Ishikawa (cell line): ENCODE measurements around the gene TUBGCP5.

ENCODE experiments used
- CEBPB ChIP-seq: IDR thresholded peaks from 2 replicates; pipeline ENCODE4 v1.6.1; 2012
- CREB1 ChIP-seq: IDR thresholded peaks from 2 replicates; pipeline ENCODE4 v1.6.1; 2012; ENCODE audit warnings: low read depth
- EGR1 ChIP-seq: IDR thresholded peaks from 2 replicates; pipeline ENCODE4 v1.6.1; 2012
- EP300 ChIP-seq: IDR thresholded peaks from 2 replicates; pipeline ENCODE4 v1.6.1; 2012; ENCODE audit warnings: borderline replicate concordance
- FOXM1 ChIP-seq: IDR thresholded peaks from 2 replicates; pipeline ENCODE4 v1.6.1; 2012; ENCODE audit warnings: low read depth, borderline replicate concordance
- NFIC ChIP-seq: IDR thresholded peaks from 2 replicates; pipeline ENCODE4 v1.6.1; 2012
- RAD21 ChIP-seq: IDR thresholded peaks from 2 replicates; pipeline ENCODE4 v1.6.1; 2012; ENCODE audit warnings: low read depth
- TAF1 ChIP-seq: IDR thresholded peaks from 2 replicates; pipeline ENCODE4 v1.6.1; 2012; ENCODE audit warnings: low read depth, mild to moderate bottlenecking
- TCF12 ChIP-seq: IDR thresholded peaks from 2 replicates; pipeline ENCODE4 v1.6.1; 2012; ENCODE audit warnings: low read depth
- TEAD4 ChIP-seq: IDR thresholded peaks from 2 replicates; pipeline ENCODE4 v1.6.1; 2012
- YY1 ChIP-seq: IDR thresholded peaks from 2 replicates; pipeline ENCODE4 v1.6.1; 2012; ENCODE audit warnings: low read depth
- ZBTB7A ChIP-seq: IDR thresholded peaks from 2 replicates; pipeline ENCODE4 v1.6.1; 2012; ENCODE audit warnings: low read depth
- TF ChIP-seq, protein P1 (sequence below): IDR thresholded peaks from 2 replicates; pipeline ENCODE4 v1.6.1; 2012
- TF ChIP-seq, protein P2 (sequence below): IDR thresholded peaks from 2 replicates; pipeline ENCODE4 v1.6.1; 2012; ENCODE audit warnings: low read depth, mild to moderate bottlenecking
- TF ChIP-seq, protein P3 (sequence below): IDR thresholded peaks from 2 replicates; pipeline ENCODE4 v1.6.1; 2012

The TUBGCP5 gene

DNA sequence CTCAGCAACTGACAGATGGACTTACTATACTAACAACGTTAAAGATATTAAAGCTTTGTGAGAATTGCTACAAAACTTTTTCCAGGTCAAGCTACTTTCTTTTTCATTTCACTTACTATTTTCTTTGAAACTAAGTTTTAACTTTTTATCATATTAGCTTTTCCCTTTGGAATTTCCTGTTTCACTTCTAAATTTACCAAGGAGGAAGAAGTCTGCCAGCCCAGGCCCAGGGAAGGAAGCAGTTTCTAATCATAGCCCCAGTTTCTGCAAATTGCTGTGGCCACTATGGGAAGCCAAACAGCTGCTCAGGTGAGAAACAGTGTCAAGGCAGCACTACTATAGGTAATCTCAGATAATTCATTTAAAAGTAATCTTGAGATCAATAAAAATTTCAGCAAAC, 77.6 kb downstream of the TUBGCP5 start:
- TF ChIP-seq, protein P1, sequence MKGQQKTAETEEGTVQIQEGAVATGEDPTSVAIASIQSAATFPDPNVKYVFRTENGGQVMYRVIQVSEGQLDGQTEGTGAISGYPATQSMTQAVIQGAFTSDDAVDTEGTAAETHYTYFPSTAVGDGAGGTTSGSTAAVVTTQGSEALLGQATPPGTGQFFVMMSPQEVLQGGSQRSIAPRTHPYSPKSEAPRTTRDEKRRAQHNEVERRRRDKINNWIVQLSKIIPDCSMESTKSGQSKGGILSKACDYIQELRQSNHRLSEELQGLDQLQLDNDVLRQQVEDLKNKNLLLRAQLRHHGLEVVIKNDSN, result no peak
- TF ChIP-seq ZBTB7A (no peak), CREB1 (no peak), FOXM1 (no peak), YY1 (no peak), TEAD4 (no peak), NFIC (no peak), TAF1 (no peak), EP300 (no peak), CEBPB (no peak), RAD21 (no peak), TCF12 (no peak)
- TF ChIP-seq, protein P2, sequence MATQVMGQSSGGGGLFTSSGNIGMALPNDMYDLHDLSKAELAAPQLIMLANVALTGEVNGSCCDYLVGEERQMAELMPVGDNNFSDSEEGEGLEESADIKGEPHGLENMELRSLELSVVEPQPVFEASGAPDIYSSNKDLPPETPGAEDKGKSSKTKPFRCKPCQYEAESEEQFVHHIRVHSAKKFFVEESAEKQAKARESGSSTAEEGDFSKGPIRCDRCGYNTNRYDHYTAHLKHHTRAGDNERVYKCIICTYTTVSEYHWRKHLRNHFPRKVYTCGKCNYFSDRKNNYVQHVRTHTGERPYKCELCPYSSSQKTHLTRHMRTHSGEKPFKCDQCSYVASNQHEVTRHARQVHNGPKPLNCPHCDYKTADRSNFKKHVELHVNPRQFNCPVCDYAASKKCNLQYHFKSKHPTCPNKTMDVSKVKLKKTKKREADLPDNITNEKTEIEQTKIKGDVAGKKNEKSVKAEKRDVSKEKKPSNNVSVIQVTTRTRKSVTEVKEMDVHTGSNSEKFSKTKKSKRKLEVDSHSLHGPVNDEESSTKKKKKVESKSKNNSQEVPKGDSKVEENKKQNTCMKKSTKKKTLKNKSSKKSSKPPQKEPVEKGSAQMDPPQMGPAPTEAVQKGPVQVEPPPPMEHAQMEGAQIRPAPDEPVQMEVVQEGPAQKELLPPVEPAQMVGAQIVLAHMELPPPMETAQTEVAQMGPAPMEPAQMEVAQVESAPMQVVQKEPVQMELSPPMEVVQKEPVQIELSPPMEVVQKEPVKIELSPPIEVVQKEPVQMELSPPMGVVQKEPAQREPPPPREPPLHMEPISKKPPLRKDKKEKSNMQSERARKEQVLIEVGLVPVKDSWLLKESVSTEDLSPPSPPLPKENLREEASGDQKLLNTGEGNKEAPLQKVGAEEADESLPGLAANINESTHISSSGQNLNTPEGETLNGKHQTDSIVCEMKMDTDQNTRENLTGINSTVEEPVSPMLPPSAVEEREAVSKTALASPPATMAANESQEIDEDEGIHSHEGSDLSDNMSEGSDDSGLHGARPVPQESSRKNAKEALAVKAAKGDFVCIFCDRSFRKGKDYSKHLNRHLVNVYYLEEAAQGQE, result no peak
- TF ChIP-seq, protein P3, sequence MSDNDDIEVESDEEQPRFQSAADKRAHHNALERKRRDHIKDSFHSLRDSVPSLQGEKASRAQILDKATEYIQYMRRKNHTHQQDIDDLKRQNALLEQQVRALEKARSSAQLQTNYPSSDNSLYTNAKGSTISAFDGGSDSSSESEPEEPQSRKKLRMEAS, result no peak

DNA sequence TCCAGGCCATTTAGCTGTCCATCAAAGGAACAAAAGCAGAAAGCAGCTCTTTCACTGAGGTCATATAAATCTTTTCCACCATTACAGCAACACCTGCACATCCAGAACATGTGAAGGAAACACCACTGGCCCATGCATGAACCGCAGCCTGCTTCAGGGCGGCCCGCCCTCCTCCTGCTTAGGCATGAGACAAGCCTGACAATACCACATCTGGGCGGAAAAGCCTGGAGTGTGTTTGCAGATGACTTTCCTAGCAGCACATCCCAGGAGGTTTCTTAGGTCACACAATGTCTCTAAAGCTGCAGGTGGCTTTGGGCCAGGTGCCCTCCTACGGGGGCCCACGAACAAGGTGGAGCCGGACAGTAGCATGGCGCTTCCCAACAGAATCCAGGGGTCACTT, 78.8 kb downstream of the TUBGCP5 start:
- TF ChIP-seq, protein P1, result no peak
- TF ChIP-seq CREB1 (no peak), TAF1 (no peak), YY1 (no peak), CEBPB (no peak), RAD21 (no peak), EP300 (no peak), TCF12 (no peak), FOXM1 (no peak)
- TF ChIP-seq, protein P2, result no peak

DNA sequence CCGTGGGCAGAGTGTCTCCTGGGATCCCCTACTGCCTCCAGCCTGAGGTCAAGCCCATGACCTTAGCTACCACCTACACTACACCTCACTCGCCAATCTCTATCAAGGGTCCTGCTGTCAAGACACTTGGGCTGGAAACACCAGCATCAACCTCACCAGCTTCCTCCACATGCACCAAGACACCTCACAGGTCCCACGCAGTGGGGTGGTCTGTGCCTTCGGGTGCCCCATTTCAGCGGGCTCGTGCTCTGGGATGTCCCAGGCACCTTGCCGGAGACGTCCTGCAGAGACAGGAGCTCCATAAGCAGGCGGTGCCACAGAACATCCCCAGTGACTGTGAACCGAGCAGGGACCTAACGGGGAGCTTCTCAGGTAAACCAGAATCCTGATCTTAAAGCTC, 79.2 kb downstream of the TUBGCP5 start:
- TF ChIP-seq EGR1 (no peak), FOXM1 (no peak), NFIC (no peak), TEAD4 (no peak)
- TF ChIP-seq, protein P3, result no peak
- TF ChIP-seq, protein P1, result no peak

DNA sequence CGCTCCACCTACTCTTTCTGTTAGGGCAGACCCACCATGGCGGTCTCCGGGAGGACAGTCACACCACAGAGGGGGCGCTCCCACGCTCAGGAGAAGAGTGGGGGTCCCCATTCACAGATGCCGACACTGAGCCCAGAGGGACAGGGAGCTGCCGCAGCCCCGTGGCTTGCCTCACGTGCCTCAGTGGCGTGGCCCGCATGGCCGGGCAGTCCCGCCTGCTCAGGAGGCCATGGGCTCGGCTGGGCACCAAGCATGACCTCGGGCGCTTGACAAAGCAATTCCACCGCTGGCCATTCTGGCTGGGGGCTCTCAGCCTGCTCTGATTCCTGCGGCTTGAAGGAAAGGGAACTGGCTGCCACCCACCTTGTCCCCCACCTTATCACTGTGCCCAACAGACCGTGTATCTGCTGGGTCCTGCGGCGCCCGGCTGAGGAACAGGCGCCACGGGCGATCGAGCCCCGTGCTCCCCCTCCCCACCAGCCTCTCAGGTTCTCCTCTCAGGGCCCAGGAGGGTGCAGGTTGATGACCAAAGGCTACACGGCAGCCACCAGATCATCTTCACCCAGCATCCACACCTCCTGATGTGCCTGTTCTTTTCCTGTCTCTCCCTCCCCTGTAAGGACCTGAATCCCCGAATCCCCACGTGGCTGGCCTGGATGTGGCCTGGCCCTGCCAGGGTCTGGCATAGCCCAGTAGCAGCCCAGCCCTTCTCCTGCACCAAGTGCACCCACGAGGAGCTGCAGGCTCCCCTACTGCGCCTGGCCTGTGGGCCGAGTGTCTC, 79.9 kb downstream of the TUBGCP5 start:
- TF ChIP-seq CREB1 (no peak), TAF1 (no peak), FOXM1 (no peak), NFIC (no peak), TEAD4 (no peak)
- TF ChIP-seq, protein P1, result no peak

DNA sequence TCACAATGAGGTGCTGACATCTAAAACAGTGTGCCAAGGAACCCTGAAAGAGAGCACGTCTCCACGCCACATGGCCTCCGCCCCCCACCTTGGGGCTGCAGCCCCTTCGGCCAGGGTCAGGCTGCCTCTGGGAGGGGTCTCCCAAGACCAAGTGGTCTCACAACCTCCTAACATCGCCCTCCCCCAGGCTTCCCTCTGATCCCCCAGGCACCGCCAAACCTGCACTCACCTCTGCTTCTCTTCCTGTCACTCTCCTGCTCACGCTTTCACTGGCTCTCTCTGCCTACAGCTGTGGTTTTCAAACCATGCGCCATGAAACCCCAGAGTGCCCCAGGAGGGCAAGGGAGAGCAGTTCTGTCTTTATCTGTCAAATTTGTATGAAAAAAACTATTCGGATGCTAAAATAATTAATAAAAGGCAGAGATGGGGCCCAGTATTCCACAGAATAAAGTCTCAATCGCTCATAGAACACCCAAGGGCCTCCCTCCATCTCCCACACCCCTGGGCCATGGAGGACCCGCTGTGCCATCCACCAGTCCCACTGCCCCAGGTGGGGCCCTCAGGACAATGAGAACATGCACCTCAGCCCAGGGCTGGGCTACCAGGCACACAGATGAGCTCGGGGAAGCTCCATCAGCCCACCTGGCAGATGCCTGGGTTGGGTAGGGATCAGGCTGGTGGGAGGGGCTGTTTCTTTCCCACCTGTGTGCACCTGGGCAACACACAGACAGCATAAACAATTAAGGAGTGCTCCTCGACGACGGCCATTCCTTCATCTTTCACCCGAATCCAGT, 80.7 kb downstream of the TUBGCP5 start:
- TF ChIP-seq TCF12 (no peak), RAD21 (no peak), NFIC (no peak), TAF1 (no peak), EGR1 (no peak), EP300 (no peak), TEAD4 (no peak), CREB1 (no peak), ZBTB7A (no peak), YY1 (no peak), CEBPB (no peak)
- TF ChIP-seq, protein P2, result no peak
- TF ChIP-seq, protein P3, result no peak
- TF ChIP-seq, protein P1, result no peak
